MM.1S (cell line): ENCODE measurements around the gene ICAM3.

Experiments used
- CTCF ChIP-seq: fragments of 300-600 bp; sonication (generic); IDR thresholded peaks from 2 replicates; pipeline ENCODE4 v1.5.1; 2016; ENCODE audit warnings: antibody characterized with exemption, low read length, mixed read lengths
- EZH2 ChIP-seq: fragments of 300-600 bp; sonication (generic); optimal IDR thresholded peaks from 2 replicates; pipeline ENCODE3; 2017; ENCODE audit warnings: low read depth, mild to moderate bottlenecking, antibody characterized with exemption, low read length, mixed read lengths
- EZH2phosphoT487 ChIP-seq: fragments of 300-600 bp; sonication (generic); IDR thresholded peaks from 2 replicates; pipeline ENCODE4 v1.6.1; 2018; ENCODE audit warnings: antibody characterized with exemption, low read length

- TF ChIP-seq CTCF (no peak), EZH2 (no peak), EZH2phosphoT487 (no peak)
These were observed 6.3 kb downstream of the ICAM3 start, which contains the start of gene RAVER1 for GRCh38 chr19:10332965-10333757.
